Aorta (tissue), 5 donors: ENCODE data around the gene PABPC1L. TPM values are rescaled to one million over a fixed set of nuclear protein-coding genes. Genes with fewer than 3 reads are reported as not detected.
A peak's percentile ranks its signal among the peaks of the same experiment; 100 is the strongest.
"Not testable (repeated sequence)": the region's sequence is repeated elsewhere in the genome, so short reads cannot be mapped to it uniquely, and the experiment has no call there.

Experiments
- ATAC-seq: fragments of 200-7000 bp; cut with Tn5 transposase; one replicate; pipeline ENCODE4 v1.9.1; 2022; ENCODE audit warnings: moderate library complexity; ENCODE audit not compliant: low FRiP score
- DNase-seq, 2 donors: peaks; one replicate each; pipeline ENCODE4 v3.0.0-alpha.2; 2020
- H3K27ac ChIP-seq, 2 donors: one replicate each; pipeline ENCODE4 v1.5.1; 2013; ENCODE audit warnings: low read length in 2 of 2, mild to moderate bottlenecking in 2 of 2, moderate library complexity in 2 of 2, control low read depth in 1 of 2, inconsistent platforms in 1 of 2, low read depth in 1 of 2
- H3K27me3 ChIP-seq, 2 donors: one replicate each; pipeline ENCODE4 v1.6.1; 2013; ENCODE audit warnings: control low read depth in 1 of 2, low read length in 1 of 2, mild to moderate bottlenecking in 1 of 2, moderate library complexity in 1 of 2; ENCODE audit not compliant: insufficient read depth in 2 of 2, control insufficient read depth in 1 of 2
- H3K36me3 ChIP-seq, 2 donors: one replicate each; pipeline ENCODE4 v1.6.1; 2013; ENCODE audit warnings: control low read depth in 1 of 2, low read length in 1 of 2, mild to moderate bottlenecking in 1 of 2; ENCODE audit not compliant: insufficient read depth in 2 of 2, control insufficient read depth in 1 of 2
- H3K4me1 ChIP-seq, 2 donors: one replicate each; pipeline ENCODE4 v1.6.1; 2013; ENCODE audit warnings: low read length in 2 of 2, control low read depth in 1 of 2, mild to moderate bottlenecking in 1 of 2, moderate library complexity in 1 of 2; ENCODE audit not compliant: insufficient read depth in 2 of 2, control insufficient read depth in 1 of 2
- H3K4me3 ChIP-seq, 2 donors: one replicate each; pipeline ENCODE4 v1.5.1; 2013; ENCODE audit warnings: low read length in 2 of 2, control low read depth in 1 of 2, mild to moderate bottlenecking in 1 of 2
- H3K9me3 ChIP-seq: one replicate; pipeline ENCODE4 v1.6.1; 2013; ENCODE audit warnings: mild to moderate bottlenecking, low read length; ENCODE audit not compliant: control insufficient read depth
- WGBS, 2 donors: extraction: QIAGEN DNeasy Blood & Tissue Kit; methylation state at CpG; one replicate each; pipeline ENCODE4 v1.1.7; 2013; 5-methylcytosine and 5-hydroxymethylcytosine counted together
- intact Hi-C, 2 donors: fragments of 100-400 bp; cut with DNase I; formaldehyde crosslinking; loops; one replicate each; pipeline versions ENCODE4 v1.14.2 to v1.15.0; 2022
- long read RNA-seq, 2 donors: library from polyadenylated mRNA; unstranded; transcript quantifications; one replicate each; pipeline ENCODE4 v2.0.0, GENCODE V29; 2020 to 2021
- polyA plus RNA-seq, 2 donors: library from polyadenylated mRNA; stranded (reverse); fragments of 200-250 nt; gene quantifications; one replicate each; pipeline ENCODE4 v1.2.3, GENCODE V29; 2013
- total RNA-seq, 2 donors: library from RNA; stranded (reverse); fragmentation: NEBNext Ultra II Directional; extraction: Animal tissue kit (Norgen Biotek cat#: 25700); gene quantifications; one replicate each; pipeline ENCODE4 v1.2.1, GENCODE V29; 2021
- donor health status: healthy with polysubstance abuse.
- donor health status: Bipolar disorder and iron deficiency.
- donor health status: DM: no; HTN: no; CAD: no.
- donor health status: DM: no; HTN: no; CAD: no.
- donor health status: DM: yes; HTN: yes; CAD: no.

The PABPC1L gene
- total RNA-seq (10 to 100 TPM; 21.6 to 27.2 TPM), polyA plus RNA-seq (10 to 100 TPM in 1 of 2 donors, 1 to 10 TPM in 1; 1.4 to 77.2 TPM)
- long read RNA-seq, donor 1, transcript PABPC1L-207 (6 exons, 2,223 nt) = major isoform, 5 of 11 reads
- long read RNA-seq, donor 1, partial matches to known transcripts = 2 of 11 reads
- long read RNA-seq, donor 1, other reads (novel, unspliced or antisense) = 4 of 11 reads
- long read RNA-seq, donor 2, partial matches to known transcripts = 0 of 6 reads
- long read RNA-seq, donor 2, other reads (novel, unspliced or antisense) = 4 of 6 reads

GRCh38 chr20:44909872-44910689 lies at the start of gene PABPC1L:
PABPC1L (plus strand) TSS chr20:44910060; CDS start chr20:44910144, 84 bp downstream.
- H3K9me3 ChIP-seq = no peaks in the 10 kb centered on the region
- H3K36me3 ChIP-seq = peaks cover 2 to 6% of the 10 kb centered on the region in 2 donors
- whole genome bisulfite sequencing, 2 donors = 1% methylated on average over 55 to 61 of the region's 61 CpGs
- H3K27ac ChIP-seq = no peak within 1 kb of the TSS
- no peaks in the 10 kb centered on the region for H3K4me1 ChIP-seq
- H3K27me3 ChIP-seq = no peaks in the 10 kb centered on the region
- DNase-seq (peak; percentile 63 to 88), ATAC-seq (peak; percentile 89)
- intact Hi-C loops = no loop called here
- H3K4me3 ChIP-seq = peak within 1 kb of the TSS; percentile 18 to 42

GRCh38 chr20:44861531-44862006 lies 48.3 kb upstream of the PABPC1L start:
- peaks cover 5 to 11% of the 10 kb centered on the region in 2 donors for H3K4me1 ChIP-seq
- no peaks in the 10 kb centered on the region for H3K27me3 ChIP-seq
- DNase-seq = peak; percentile 83 to 86
- 4% methylated on average over 5 of the region's 5 CpGs for WGBS, 2 donors
- H3K27ac ChIP-seq = peak overlapping the region in 1 of 2 donors; percentile 39
- no peak overlapping the region for H3K4me3 ChIP-seq
- H3K9me3 ChIP-seq = no peaks in the 10 kb centered on the region
- intact Hi-C loops = loop anchor here (2.0 to 5.0 kb wide), 2 partner anchors 169 to 174 kb away; no protein-coding TSS in a partner anchor
- peak; percentile 91 for ATAC-seq
- H3K36me3 ChIP-seq = no peaks in the 10 kb centered on the region

- Histone ChIP-seq H3K36me3 (no peaks in the 10 kb centered on the region), H3K27ac (peak overlapping the region; percentile 47 to 98), H3K27me3 (no peaks in the 10 kb centered on the region), H3K4me3 (no peak overlapping the region), H3K9me3 (no peaks in the 10 kb centered on the region), H3K4me1 (peaks cover 5 to 11% of the 10 kb centered on the region in 2 donors)
- ATAC-seq (peak; percentile 3), DNase-seq (no peak)
- intact Hi-C loops = loop anchor here (2.0 to 5.0 kb wide), 2 partner anchors 169 to 175 kb away; no protein-coding TSS in a partner anchor
- WGBS, 2 donors = 5 to 12% methylated on average over 2 of the region's 2 CpGs
Observed at GRCh38 chr20:44862286-44862685, 47.6 kb upstream of the PABPC1L start.

GRCh38 chr20:44863365-44864084 lies 46.3 kb upstream of the PABPC1L start:
- not testable (repeated sequence) for ATAC-seq, H3K27me3 ChIP-seq, H3K36me3 ChIP-seq, H3K4me3 ChIP-seq, H3K9me3 ChIP-seq, DNase-seq
- H3K4me1 ChIP-seq = peaks cover 5 to 11% of the 10 kb centered on the region in 2 donors
- peak overlapping the region; percentile 26 to 36 for H3K27ac ChIP-seq
- 19 to 38% methylated on average over 4 of the region's 4 CpGs for WGBS, 2 donors
- intact Hi-C loops = loop anchor here (2.0 to 5.0 kb wide), 2 partner anchors 171 to 176 kb away; no protein-coding TSS in a partner anchor

DNA sequence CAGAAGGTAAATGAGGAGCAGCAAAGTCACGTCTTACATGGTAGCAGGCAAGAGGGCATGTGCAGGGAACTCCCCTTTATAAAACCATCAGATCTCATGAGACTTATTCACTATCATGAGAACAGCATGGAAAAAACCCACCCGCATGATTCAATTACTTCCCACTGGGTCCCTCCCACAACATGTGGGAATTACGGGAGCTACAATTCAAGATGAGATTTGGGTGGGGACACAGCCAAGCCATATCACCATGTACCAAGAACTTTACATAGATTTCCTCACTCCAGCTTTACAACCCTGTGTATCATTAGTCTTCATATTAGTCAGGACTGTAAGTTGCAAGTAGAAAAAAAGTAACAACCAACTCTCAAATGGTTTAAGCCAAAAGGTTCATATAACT lies 45.4 kb upstream of the PABPC1L start:
- not testable (repeated sequence) for H3K36me3 ChIP-seq, ATAC-seq, H3K27me3 ChIP-seq, H3K27ac ChIP-seq, DNase-seq, H3K4me3 ChIP-seq, H3K9me3 ChIP-seq
- H3K4me1 ChIP-seq = peaks cover 3 to 11% of the 10 kb centered on the region in 2 donors
- intact Hi-C loops = loop anchor here in 1 of 2 donors (5.0 kb wide), 1 partner anchor 177 kb away; no protein-coding TSS in a partner anchor
- 95% methylated on average over 3 of the region's 3 CpGs for WGBS, 2 donors

GRCh38 chr20:44866703-44867335 lies 43.0 kb upstream of the PABPC1L start:
- ATAC-seq (no peak), DNase-seq (no peak)
- Histone ChIP-seq H3K9me3 (no peaks in the 10 kb centered on the region), H3K27ac (no peak overlapping the region), H3K4me3 (no peak overlapping the region), H3K27me3 (no peaks in the 10 kb centered on the region), H3K4me1 (peaks cover 3 to 4% of the 10 kb centered on the region in 2 donors), H3K36me3 (no peaks in the 10 kb centered on the region)
- WGBS, 2 donors = 82 to 85% methylated on average over 8 of the region's 8 CpGs
- intact Hi-C loops = loop anchor here (1.0 to 5.0 kb wide), 5 partner anchors 55 to 185 kb away; partner anchors contain the start of gene RIMS4 (in 1 of the 2)

- Histone ChIP-seq H3K9me3 (no peaks in the 10 kb centered on the region), H3K4me1 (no peaks in the 10 kb centered on the region), H3K4me3 (no peak overlapping the region), H3K27ac (no peak overlapping the region), H3K27me3 (no peaks in the 10 kb centered on the region), H3K36me3 (no peaks in the 10 kb centered on the region)
- ATAC-seq = no peak
- no peak for DNase-seq
- 82 to 83% methylated on average over 5 of the region's 5 CpGs for WGBS, 2 donors
- intact Hi-C loops = loop anchor here (5.0 kb wide), 2 partner anchors 57 to 187 kb away; partner anchors contain the start of gene RIMS4 (in 1 of the 2)
Observed at GRCh38 chr20:44869471-44869870, 40.4 kb upstream of the PABPC1L start.

DNA sequence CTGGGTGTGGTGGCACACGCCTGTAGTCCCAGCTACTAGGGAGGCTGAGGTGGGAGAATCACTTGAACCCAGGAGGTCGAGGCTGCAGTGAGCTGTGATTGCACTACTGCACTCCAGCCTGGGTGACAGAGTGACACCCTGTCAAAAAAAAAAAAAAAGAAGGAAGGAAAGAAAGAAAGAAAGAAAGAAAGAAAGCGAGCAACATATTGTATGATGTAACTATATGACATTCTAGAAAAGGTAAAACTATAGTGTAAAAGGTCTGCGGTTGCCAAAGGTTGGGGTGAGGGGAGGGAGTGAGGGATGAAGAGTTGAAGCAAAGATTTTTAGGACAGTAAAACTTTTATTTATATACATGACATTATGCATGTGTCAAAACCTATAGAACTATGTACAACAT lies 27.5 kb upstream of the PABPC1L start:
- H3K27ac ChIP-seq, H3K9me3 ChIP-seq, H3K36me3 ChIP-seq, ATAC-seq, H3K4me3 ChIP-seq, DNase-seq, H3K4me1 ChIP-seq, H3K27me3 ChIP-seq: not testable (repeated sequence)
- 84 to 89% methylated on average over 4 of the region's 4 CpGs for WGBS, 2 donors
- intact Hi-C loops = loop anchor here in 1 of 2 donors (10.0 kb wide), 1 partner anchor 552 kb away; no protein-coding TSS in a partner anchor
